Measurements from ENCODE around the gene SOS2.

Gene SOS2

GRCh38 chr14:50113381-50114035 is 117.9 kb downstream of the SOS2 start:
- DNase-seq: peak; percentile 36

- no peak for DNase-seq
These were observed 120.9 kb downstream of the SOS2 start for GRCh38 chr14:50110323-50111037.

- no peak for DNase-seq
These were observed 122.0 kb downstream of the SOS2 start for GRCh38 chr14:50109342-50109741.

GRCh38 chr14:50107850-50108249 is 123.5 kb downstream of the SOS2 start:
- no peak for DNase-seq

- DNase-seq: no peak
These were observed 125.2 kb downstream of the SOS2 start for GRCh38 chr14:50106178-50106577.

- DNase-seq: no peak
These were observed 127.8 kb downstream of the SOS2 start for GRCh38 chr14:50103558-50103957.

GRCh38 chr14:50101417-50101816 is 130.0 kb downstream of the SOS2 start:
- no peak for DNase-seq

GRCh38 chr14:50100805-50101204 is 130.6 kb downstream of the SOS2 start:
- DNase-seq: no peak

- DNase-seq: no peak
These were observed 132.0 kb downstream of the SOS2 start for GRCh38 chr14:50099335-50099734.

GRCh38 chr14:50095895-50096294 is 135.5 kb downstream of the SOS2 start:
- no peak for DNase-seq

- no peak for DNase-seq
These were observed 137.2 kb downstream of the SOS2 start for GRCh38 chr14:50094056-50094755.

- DNase-seq: no peak
These were observed 137.9 kb downstream of the SOS2 start for GRCh38 chr14:50093496-50093895.

- no peak for DNase-seq
These were observed 139.3 kb downstream of the SOS2 start for GRCh38 chr14:50092006-50092555.

- DNase-seq: no peak
These were observed 140.0 kb downstream of the SOS2 start for GRCh38 chr14:50091240-50091913.

- no peak for DNase-seq
These were observed 142.2 kb downstream of the SOS2 start for GRCh38 chr14:50089208-50089607.

GRCh38 chr14:50088731-50089130 is 142.6 kb downstream of the SOS2 start:
- DNase-seq: no peak

- DNase-seq: no peak
These were observed 143.3 kb downstream of the SOS2 start for GRCh38 chr14:50088117-50088515.

- no peak for DNase-seq
These were observed 143.8 kb downstream of the SOS2 start for GRCh38 chr14:50087341-50088116.

- DNase-seq: no peak
These were observed 145.1 kb downstream of the SOS2 start for GRCh38 chr14:50086321-50086711.

- peak; percentile 43 for DNase-seq
These were observed 145.6 kb downstream of the SOS2 start for GRCh38 chr14:50085570-50086320.

- DNase-seq: no peak
These were observed 146.7 kb downstream of the SOS2 start for GRCh38 chr14:50084666-50085065.

Measured in CD4-positive, alpha-beta T cell treated with Interferon gamma for 1 hour (primary cell).